NCI-H2196 treated with DMSO at 0.1 percent for 48 hours (cell line): ENCODE data around the gene CEL.
"Not testable (repeated sequence)": the region's sequence is repeated elsewhere in the genome, so short reads cannot be mapped to it uniquely, and the experiment has no call there.

Experiments
- DNase-seq: peaks from one replicate; lab custom pipeline; 2025; ENCODE audit not compliant: unreplicated experiment; lab: John Stamatoyannopoulos, UW

The CEL gene

GRCh38 chr9:133046196-133046899 is 15.4 kb upstream of the CEL start:
- no peak for DNase-seq

GRCh38 chr9:133046900-133047295 is 14.9 kb upstream of the CEL start:
- DNase-seq = no peak

- DNase-seq = peak; percentile 45
These were observed 13.2 kb upstream of the CEL start for GRCh38 chr9:133048595-133048994.

- DNase-seq = no peak
These were observed 12.7 kb upstream of the CEL start for GRCh38 chr9:133049043-133049442.

- DNase-seq = peak; percentile 22
These were observed 11.6 kb upstream of the CEL start for GRCh38 chr9:133050142-133050541.

GRCh38 chr9:133050781-133051180 is 11.0 kb upstream of the CEL start:
- peak; percentile 44 for DNase-seq

- no peak for DNase-seq
These were observed 10.4 kb upstream of the CEL start for GRCh38 chr9:133051281-133051900.

GRCh38 chr9:133051966-133052539 is 9.7 kb upstream of the CEL start:
- DNase-seq = no peak

GRCh38 chr9:133054194-133054890 is 7.4 kb upstream of the CEL start:
- no peak for DNase-seq

GRCh38 chr9:133054966-133055365 is 6.8 kb upstream of the CEL start:
- no peak for DNase-seq

- no peak for DNase-seq
These were observed 5.9 kb upstream of the CEL start for GRCh38 chr9:133055788-133056420.

- no peak for DNase-seq
These were observed 5.2 kb upstream of the CEL start for GRCh38 chr9:133056533-133056932.

GRCh38 chr9:133057006-133057405 is 4.8 kb upstream of the CEL start:
- DNase-seq = no peak

GRCh38 chr9:133057553-133057952 is 4.2 kb upstream of the CEL start:
- no peak for DNase-seq

GRCh38 chr9:133058071-133058470 is 3.7 kb upstream of the CEL start:
- no peak for DNase-seq

- no peak for DNase-seq
These were observed 3.0 kb upstream of the CEL start for GRCh38 chr9:133058550-133059320.

- no peak for DNase-seq
These were observed 2.2 kb upstream of the CEL start for GRCh38 chr9:133059623-133060022.

GRCh38 chr9:133060417-133060841 is 1.4 kb upstream of the CEL start:
- no peak for DNase-seq

GRCh38 chr9:133061019-133061763 is 590 bp upstream of the CEL start:
- not testable (repeated sequence) for DNase-seq

GRCh38 chr9:133062569-133062968 is 788 bp downstream of the CEL start:
- not testable (repeated sequence) for DNase-seq
